SK-N-SH treated with all-trans-retinoic acid at 6 μM for 48 hours (cell line): ENCODE measurements around the gene POLR2F.
"Not testable (repeated sequence)": the region's sequence is repeated elsewhere in the genome, so short reads cannot be mapped to it uniquely, and the experiment has no call there.

Experiments used
- ATAC-seq: fragments of 200-7000 bp; cut with Tn5 transposase; 3 replicates; pipeline ENCODE4 v1.9.1; 2020; ENCODE audit warnings: mild to moderate bottlenecking, moderate library complexity
- CREB5 ChIP-seq: fragments of 250-450 bp; sonication (Bioruptor Pico); IDR thresholded peaks from 2 replicates; pipeline ENCODE4 v1.5.1; 2020; ENCODE audit warnings: low read depth, mild to moderate bottlenecking, moderate library complexity
- CSDC2 ChIP-seq: fragments of 250-450 bp; sonication (Bioruptor Pico); IDR thresholded peaks from 2 replicates; pipeline ENCODE4 v1.5.0; 2020; ENCODE audit warnings: mild to moderate bottlenecking, moderate library complexity
- ESRRG ChIP-seq: fragments of 250-450 bp; sonication (Bioruptor Pico); IDR thresholded peaks from 2 replicates; pipeline ENCODE4 v1.6.1; 2021; ENCODE audit warnings: mild to moderate bottlenecking
- GLIS3 ChIP-seq: fragments of 250-450 bp; sonication (Bioruptor Pico); IDR thresholded peaks from 2 replicates; pipeline ENCODE4 v1.5.0; 2020; ENCODE audit warnings: mild to moderate bottlenecking, moderate library complexity
- ISL1 ChIP-seq: fragments of 250-450 bp; sonication (Bioruptor Pico); IDR thresholded peaks from 2 replicates; pipeline ENCODE4 v2.1.2; 2022; ENCODE audit warnings: mild to moderate bottlenecking, moderate library complexity
- PATZ1 ChIP-seq: fragments of 250-450 bp; sonication (Bioruptor Pico); IDR thresholded peaks from 2 replicates; pipeline ENCODE4 v1.8.0; 2020; ENCODE audit warnings: mild to moderate bottlenecking, moderate library complexity, borderline replicate concordance
- PPARA ChIP-seq: fragments of 250-450 bp; sonication (Bioruptor Pico); IDR thresholded peaks from 2 replicates; pipeline ENCODE4 v1.5.0; 2020; ENCODE audit warnings: mild to moderate bottlenecking, borderline replicate concordance
- RARB ChIP-seq: fragments of 250-450 bp; sonication (Bioruptor Pico); IDR thresholded peaks from 2 replicates; pipeline ENCODE4 v1.8.0; 2021; ENCODE audit warnings: mild to moderate bottlenecking, moderate library complexity
- SNAI2 ChIP-seq: fragments of 250-450 bp; sonication (Bioruptor Pico); IDR thresholded peaks from 2 replicates; pipeline ENCODE4 v1.5.0; 2020; ENCODE audit warnings: mild to moderate bottlenecking, moderate library complexity
- TCF4 ChIP-seq: fragments of 250-450 bp; sonication (Bioruptor Pico); IDR thresholded peaks from 2 replicates; pipeline ENCODE4 v1.8.0; 2021; ENCODE audit warnings: mild to moderate bottlenecking, moderate library complexity, borderline replicate concordance
- TOX ChIP-seq: fragments of 250-450 bp; sonication (Bioruptor Pico); IDR thresholded peaks from 2 replicates; pipeline ENCODE4 v1.8.0; 2021; ENCODE audit warnings: mild to moderate bottlenecking, moderate library complexity, borderline replicate concordance
- ZFP3 ChIP-seq: fragments of 250-450 bp; sonication (Bioruptor Pico); IDR thresholded peaks from 2 replicates; pipeline ENCODE4 v1.5.0; 2020; ENCODE audit warnings: mild to moderate bottlenecking, moderate library complexity
- ZFP30 ChIP-seq: fragments of 450-650 bp; formaldehyde crosslinking; IDR thresholded peaks from 2 replicates; pipeline ENCODE4 v1.5.0; 2022; ENCODE audit warnings: mild to moderate bottlenecking, moderate library complexity
- ZNF565 ChIP-seq: fragments of 450-650 bp; formaldehyde crosslinking; conservative IDR thresholded peaks from 2 replicates; pipeline ENCODE4 v1.5.0; 2020; ENCODE audit warnings: low read depth, mild to moderate bottlenecking, moderate library complexity
- ZNF70 ChIP-seq: fragments of 450-650 bp; formaldehyde crosslinking; IDR thresholded peaks from 2 replicates; pipeline ENCODE4 v1.5.0; 2020; ENCODE audit warnings: mild to moderate bottlenecking, moderate library complexity
- ZNF8 ChIP-seq: fragments of 450-650 bp; formaldehyde crosslinking; IDR thresholded peaks from 2 replicates; pipeline ENCODE4 v1.5.0; 2020; ENCODE audit warnings: mild to moderate bottlenecking, moderate library complexity
- TF ChIP-seq, protein P1 (sequence below): fragments of 250-450 bp; sonication (Bioruptor Pico); IDR thresholded peaks from 2 replicates; pipeline ENCODE4 v1.5.1; 2021; ENCODE audit warnings: mild to moderate bottlenecking, moderate library complexity
- TF ChIP-seq, protein P2 (sequence below): fragments of 250-450 bp; sonication (Bioruptor Pico); IDR thresholded peaks from 2 replicates; pipeline ENCODE4 v1.8.0; 2021; ENCODE audit warnings: low read depth, mild to moderate bottlenecking, moderate library complexity, borderline replicate concordance
- TF ChIP-seq, protein P3 (sequence below): fragments of 250-450 bp; sonication (Bioruptor Pico); IDR thresholded peaks from 2 replicates; pipeline ENCODE4 v1.5.0; 2020; ENCODE audit warnings: mild to moderate bottlenecking, moderate library complexity

Gene POLR2F

GRCh38 chr22:37953062-37953436 is 450 bp upstream of the POLR2F start:
- TF ChIP-seq ZNF565 (CRISPR knock-in tag) (no peak), RARB (no peak), PATZ1 (CRISPR knock-in tag) (no peak), CREB5 (no peak), GLIS3 (CRISPR knock-in tag) (no peak), PPARA (CRISPR knock-in tag) (no peak), CSDC2 (CRISPR knock-in tag) (no peak), SNAI2 (no peak), ZNF8 (CRISPR knock-in tag) (no peak), ESRRG (CRISPR knock-in tag) (no peak), ZNF70 (CRISPR knock-in tag) (no peak), ZFP30 (no peak), TCF4 (CRISPR knock-in tag) (no peak)
- TF ChIP-seq, protein P1, sequence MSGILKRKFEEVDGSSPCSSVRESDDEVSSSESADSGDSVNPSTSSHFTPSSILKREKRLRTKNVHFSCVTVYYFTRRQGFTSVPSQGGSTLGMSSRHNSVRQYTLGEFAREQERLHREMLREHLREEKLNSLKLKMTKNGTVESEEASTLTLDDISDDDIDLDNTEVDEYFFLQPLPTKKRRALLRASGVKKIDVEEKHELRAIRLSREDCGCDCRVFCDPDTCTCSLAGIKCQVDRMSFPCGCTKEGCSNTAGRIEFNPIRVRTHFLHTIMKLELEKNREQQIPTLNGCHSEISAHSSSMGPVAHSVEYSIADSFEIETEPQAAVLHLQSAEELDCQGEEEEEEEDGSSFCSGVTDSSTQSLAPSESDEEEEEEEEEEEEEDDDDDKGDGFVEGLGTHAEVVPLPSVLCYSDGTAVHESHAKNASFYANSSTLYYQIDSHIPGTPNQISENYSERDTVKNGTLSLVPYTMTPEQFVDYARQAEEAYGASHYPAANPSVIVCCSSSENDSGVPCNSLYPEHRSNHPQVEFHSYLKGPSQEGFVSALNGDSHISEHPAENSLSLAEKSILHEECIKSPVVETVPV (CRISPR knock-in tag) = no peak
- TF ChIP-seq, protein P2, sequence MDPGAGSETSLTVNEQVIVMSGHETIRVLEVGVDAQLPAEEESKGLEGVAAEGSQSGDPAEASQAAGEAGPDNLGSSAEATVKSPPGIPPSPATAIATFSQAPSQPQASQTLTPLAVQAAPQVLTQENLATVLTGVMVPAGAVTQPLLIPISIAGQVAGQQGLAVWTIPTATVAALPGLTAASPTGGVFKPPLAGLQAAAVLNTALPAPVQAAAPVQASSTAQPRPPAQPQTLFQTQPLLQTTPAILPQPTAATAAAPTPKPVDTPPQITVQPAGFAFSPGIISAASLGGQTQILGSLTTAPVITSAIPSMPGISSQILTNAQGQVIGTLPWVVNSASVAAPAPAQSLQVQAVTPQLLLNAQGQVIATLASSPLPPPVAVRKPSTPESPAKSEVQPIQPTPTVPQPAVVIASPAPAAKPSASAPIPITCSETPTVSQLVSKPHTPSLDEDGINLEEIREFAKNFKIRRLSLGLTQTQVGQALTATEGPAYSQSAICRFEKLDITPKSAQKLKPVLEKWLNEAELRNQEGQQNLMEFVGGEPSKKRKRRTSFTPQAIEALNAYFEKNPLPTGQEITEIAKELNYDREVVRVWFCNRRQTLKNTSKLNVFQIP (CRISPR knock-in tag) = no peak
- TF ChIP-seq, protein P3, sequence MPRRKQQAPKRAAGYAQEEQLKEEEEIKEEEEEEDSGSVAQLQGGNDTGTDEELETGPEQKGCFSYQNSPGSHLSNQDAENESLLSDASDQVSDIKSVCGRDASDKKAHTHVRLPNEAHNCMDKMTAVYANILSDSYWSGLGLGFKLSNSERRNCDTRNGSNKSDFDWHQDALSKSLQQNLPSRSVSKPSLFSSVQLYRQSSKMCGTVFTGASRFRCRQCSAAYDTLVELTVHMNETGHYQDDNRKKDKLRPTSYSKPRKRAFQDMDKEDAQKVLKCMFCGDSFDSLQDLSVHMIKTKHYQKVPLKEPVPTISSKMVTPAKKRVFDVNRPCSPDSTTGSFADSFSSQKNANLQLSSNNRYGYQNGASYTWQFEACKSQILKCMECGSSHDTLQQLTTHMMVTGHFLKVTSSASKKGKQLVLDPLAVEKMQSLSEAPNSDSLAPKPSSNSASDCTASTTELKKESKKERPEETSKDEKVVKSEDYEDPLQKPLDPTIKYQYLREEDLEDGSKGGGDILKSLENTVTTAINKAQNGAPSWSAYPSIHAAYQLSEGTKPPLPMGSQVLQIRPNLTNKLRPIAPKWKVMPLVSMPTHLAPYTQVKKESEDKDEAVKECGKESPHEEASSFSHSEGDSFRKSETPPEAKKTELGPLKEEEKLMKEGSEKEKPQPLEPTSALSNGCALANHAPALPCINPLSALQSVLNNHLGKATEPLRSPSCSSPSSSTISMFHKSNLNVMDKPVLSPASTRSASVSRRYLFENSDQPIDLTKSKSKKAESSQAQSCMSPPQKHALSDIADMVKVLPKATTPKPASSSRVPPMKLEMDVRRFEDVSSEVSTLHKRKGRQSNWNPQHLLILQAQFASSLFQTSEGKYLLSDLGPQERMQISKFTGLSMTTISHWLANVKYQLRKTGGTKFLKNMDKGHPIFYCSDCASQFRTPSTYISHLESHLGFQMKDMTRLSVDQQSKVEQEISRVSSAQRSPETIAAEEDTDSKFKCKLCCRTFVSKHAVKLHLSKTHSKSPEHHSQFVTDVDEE = no peak
- ATAC-seq = peak; percentile 80

DNA sequence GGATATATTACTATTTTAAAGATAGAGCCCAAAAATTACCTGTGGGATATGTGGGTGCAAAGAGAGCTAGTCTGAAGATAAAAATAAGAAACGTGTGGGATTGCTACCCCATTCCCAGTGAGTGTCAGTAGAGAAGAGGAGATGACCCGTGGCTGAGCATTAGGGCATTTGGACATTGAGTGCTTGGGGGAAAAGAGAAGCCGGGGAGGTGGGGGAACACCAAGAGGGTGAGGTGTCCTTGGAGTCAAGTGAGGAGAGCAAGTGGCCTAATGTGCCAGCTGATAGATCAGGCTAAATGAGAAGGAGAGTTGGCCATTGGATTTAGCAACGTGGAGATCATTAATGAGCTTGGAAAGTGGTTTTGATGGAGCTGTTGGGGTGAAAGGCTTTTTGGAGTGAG is 1.2 kb downstream of the POLR2F start:
- TF ChIP-seq ZFP3 (no peak), ISL1 (no peak), ZNF8 (CRISPR knock-in tag) (no peak), CSDC2 (CRISPR knock-in tag) (no peak), PATZ1 (CRISPR knock-in tag) (no peak), TOX (CRISPR knock-in tag) (no peak), ESRRG (CRISPR knock-in tag) (no peak), TCF4 (CRISPR knock-in tag) (no peak), SNAI2 (no peak)
- TF ChIP-seq, protein P1 (CRISPR knock-in tag) = no peak
- TF ChIP-seq, protein P3 = no peak
- no peak for ATAC-seq

DNA sequence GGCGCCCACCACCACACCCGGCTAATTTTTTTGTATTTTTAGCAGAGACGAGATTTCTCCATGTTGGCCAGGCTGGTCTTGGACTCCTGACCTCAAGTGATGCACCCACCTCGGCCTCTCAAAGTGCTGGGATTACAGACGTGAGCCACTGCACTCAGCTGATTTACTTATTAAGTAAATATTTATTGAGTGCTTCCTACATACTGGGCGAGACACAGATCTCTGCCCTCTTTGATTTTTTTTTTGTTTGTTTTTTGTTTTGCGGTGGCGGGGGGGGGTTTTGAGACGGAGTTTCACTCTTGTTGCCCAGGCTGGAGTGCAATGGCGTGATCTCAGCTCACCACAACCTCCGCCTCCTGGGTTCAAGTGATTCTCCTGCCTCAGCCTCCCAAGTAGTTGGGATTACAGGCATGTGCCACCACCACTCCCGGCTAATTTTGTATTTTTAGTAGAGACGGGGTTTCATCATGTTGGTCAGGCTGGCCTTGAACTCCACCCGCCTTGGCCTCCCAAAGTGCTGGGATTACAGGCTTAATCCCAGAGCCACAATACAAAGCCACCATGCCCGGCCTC is 2.4 kb downstream of the POLR2F start:
- not testable (repeated sequence) for ATAC-seq
